D341Med (cell line): ENCODE measurements around the gene CSH2.
"Not testable (repeated sequence)": the region's sequence is repeated elsewhere in the genome, so short reads cannot be mapped to it uniquely, and the experiment has no call there.

Experiments used
- DNase-seq: peaks from one replicate; pipeline ENCODE4 v3.0.0; 2012; ENCODE audit warnings: low spot score

CSH2 gene

DNA sequence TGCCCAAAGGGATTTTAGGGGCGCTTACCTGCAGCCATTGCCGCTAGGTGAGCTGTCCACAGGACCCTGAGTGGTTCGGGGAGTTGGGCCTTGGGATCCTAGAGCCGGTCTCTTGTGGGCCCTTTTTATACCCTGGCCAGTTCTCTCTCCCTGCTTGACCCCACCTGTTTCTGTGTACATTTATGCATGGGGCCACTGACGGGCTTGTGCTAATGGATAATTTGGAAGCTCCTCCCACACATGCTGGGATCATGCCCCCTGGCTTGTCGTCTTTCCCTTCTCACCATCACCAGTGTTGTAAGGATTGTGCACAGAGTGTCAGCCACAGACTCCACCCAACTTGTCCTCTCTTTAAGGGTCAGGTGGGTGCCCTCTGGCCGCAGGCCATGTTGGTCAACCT lies at the start of gene CSH2:
Gene CSH2 (minus strand): TSS at position 101 of the 400 bp plus-strand sequence. CDS start 63 bp downstream, at position 38.
- DNase-seq = not testable (repeated sequence)

DNA sequence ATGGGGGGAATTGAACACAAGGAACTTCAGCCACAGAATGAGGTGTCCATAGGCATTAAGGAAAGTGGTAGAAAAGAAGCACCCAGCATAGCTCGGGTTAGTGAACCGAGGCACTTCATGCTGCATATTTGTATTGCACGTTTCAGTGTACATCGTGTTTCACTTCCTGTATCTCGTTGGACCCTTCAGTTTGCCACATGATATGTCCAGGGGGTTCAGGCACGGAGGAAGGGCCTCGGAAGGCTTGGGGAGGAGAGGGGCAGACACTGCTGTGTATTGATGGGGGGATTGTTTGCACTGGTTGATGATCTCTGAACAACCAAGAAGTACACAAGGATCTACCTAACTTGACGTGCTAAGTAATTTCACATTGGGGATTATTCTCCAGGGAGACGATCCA lies 48.9 kb upstream of the CSH2 start:
- not testable (repeated sequence) for DNase-seq

DNA sequence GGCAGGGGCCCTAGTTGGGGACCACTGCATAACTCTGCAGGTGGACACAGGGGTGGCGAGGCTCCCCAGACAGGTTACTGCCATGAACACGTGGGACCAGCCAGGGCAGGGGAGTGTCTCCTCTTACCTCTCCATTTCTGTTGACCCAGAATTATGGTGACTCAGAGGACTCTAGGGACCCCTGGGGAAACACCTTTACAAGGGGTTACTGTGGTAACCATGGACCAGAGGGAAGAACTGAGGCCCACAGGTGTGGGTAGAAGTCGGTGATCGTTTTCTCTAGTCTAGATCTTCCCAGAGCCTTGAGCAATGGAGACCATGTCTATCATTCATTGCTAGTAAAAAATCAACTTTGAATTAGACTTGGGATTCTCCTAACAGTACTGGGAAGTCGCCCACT lies 47.3 kb upstream of the CSH2 start:
- DNase-seq = not testable (repeated sequence)

DNA sequence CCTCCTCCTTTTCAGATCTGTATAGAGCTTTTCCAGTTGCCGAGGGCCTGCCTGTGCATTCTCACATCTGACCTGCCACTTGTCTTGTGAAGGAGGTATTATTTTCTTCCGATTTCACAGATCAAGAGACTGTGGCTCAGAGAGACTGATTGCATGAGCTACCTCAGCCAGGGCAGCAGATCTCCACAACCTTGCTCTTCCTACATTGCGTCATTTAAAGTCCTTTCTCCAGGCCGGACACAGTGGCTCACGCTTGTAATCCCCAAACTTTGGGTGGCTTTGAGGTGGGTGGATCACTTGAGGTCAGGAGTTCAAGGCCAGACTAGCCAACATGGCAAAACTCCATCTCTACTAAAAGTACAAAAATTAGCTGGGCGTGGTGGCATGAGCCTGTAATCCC lies 46.6 kb upstream of the CSH2 start:
- DNase-seq = not testable (repeated sequence)

DNA sequence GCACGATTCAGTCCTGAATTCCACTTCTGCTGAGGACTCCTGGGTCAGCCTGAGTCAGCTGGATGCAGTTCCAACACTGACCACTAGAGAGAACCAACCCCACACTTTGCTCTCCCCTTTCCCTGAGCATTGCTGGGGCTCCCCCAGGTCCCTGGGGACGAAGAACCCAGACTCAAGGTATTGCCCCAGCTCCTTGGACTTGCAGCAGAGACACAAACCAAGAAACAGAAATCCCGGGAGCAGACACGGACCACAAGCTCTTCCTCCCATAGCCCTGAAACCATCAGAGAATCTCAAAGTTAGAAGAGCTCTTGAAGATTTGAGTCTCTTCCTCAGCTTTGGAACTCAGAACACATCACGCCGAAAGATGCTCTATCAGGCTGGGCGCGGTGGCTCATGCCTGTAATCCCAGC lies 45.8 kb upstream of the CSH2 start:
- DNase-seq = peak; percentile 88

DNA sequence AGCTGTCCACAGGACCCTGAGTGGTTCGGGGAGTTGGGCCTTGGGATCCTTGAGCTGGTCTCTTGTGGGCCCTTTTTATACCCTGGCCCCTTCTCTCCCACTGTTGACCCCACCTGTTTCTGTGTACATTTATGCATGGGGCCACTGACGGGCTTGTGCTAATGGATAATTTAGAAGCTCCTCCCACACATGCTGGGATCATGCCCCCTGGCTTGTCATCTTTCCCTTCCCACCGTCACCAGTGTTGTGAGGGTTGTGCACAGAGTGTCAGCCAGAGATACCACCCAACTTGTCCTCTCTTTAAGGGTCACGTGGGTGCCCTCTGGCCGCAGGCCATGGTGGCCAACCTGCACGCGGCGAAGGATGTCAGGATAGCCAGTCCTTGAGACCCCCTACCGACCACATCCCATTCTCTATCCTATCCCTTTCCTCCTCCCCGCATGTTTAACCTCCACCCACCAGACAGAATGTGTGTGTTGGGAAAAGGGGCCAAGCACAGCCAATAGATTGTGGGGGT lies 45.4 kb upstream of the CSH2 start, which contains the start of gene GH1:
Gene GH1 (minus strand): TSS at position 51 of the 517 bp plus-strand sequence. CDS start 63 bp downstream, outside the sequence.
- not testable (repeated sequence) for DNase-seq

DNA sequence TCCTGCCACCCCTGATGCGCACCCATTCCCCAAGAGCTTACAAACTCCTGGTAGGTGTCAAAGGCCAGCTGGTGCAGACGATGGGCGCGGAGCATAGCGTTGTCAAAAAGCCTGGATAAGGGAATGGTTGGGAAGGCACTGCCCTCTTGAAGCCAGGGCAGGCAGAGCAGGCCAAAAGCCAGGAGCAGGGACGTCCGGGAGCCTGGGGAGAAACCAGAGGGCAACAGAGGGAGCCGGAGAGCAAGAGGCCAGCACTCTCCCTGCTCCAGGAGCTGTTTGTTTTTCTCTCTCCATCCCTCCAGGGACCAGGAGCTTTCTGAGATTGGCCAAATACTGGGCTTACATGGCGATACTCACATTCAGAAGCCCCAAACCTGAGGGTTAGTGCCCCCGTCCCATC lies 44.8 kb upstream of the CSH2 start:
- DNase-seq = no peak

DNA sequence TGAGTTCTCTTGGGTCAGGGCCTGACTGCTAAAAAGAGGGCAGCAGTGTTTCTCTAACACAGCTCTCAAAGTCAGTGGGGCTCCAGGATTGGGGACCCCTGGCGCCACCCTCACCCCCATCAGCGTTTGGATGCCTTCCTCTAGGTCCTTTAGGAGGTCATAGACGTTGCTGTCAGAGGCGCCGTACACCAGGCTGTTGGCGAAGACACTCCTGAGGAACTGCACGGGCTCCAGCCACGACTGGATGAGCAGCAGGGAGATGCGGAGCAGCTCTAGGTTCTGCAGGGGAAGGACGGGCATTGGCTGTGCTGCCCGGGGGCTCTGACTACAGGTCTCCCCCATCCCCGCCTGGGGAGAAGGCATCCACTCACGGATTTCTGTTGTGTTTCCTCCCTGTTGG lies 44.2 kb upstream of the CSH2 start:
- DNase-seq = no peak

DNA sequence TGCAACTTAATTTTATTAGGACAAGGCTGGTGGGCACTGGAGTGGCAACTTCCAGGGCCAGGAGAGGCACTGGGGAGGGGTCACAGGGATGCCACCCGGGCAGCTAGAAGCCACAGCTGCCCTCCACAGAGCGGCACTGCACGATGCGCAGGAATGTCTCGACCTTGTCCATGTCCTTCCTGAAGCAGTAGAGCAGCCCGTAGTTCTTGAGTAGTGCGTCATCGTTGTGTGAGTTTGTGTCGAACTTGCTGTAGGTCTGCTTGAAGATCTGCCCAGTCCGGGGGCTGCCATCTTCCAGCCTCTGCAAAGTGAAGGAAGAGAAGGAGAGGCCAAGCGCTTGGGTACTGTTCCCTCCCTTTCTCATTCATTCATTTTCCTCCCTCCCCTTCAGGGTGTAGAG lies 43.7 kb upstream of the CSH2 start:
- not testable (repeated sequence) for DNase-seq

DNA sequence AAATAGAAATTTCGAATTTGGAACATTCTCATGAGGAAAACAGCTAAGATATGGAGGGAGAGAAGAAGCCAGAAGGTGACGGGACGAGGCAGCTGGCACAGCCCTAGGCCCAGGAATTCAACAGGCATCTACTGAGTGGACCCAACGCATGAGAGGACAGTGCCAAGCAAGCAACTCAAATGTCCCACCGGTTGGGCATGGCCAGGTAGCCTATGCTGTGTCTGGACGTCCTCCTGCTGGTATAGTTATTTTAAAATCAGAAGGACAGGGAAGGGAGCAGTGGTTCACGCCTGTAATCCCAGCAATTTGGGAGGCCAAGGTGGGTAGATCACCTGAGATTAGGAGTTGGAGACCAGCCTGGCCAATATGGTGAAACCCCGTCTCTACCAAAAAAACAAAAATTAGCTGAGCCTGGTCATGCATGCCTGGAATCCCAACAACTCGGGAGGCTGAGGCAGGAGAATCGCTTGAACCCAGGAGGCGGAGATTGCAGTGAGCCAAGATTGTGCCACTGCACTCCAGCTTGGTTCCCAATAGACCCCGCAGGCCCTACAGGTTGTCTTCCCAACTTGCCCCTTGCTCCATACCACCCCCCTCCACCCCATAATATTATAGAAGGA lies 43.2 kb upstream of the CSH2 start:
- DNase-seq = no peak

DNA sequence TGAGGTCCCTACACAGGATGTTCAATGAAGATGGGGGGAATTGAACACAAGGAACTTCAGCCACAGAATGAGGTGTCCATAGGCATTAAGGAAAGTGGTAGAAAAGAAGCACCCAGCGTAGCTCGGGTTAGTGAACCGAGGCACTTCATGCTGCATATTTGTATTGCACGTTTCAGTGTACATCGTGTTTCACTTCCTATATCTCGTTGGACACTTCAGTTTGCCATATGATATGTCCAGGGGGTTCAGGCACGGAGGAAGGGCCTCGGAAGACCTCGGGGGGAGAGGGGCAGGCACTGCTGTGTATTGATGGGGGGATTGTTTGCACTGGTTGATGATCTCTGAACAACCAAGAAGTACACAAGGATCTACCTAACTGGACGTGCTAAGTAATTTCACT lies 42.3 kb upstream of the CSH2 start:
- DNase-seq = not testable (repeated sequence)

DNA sequence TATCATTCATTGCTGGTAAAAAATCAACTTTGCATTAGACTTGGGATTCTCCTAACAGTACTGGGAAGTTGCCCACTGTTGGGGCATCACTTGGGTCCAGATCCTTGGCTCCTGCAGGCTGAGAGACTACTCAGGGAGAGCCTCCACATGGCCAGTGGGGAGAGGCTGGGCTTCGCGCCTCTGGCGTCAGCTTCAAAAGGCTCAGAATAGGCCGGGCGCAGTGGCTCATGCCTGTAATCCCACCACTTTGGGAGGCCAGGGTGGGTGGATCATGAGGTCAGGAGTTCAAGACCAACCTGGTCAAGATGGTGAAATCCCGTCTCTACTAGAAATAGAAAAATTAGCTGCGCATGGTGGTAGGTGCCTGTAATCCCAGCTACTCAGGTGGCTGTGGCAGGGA lies 41.0 kb upstream of the CSH2 start:
- DNase-seq = no peak

DNA sequence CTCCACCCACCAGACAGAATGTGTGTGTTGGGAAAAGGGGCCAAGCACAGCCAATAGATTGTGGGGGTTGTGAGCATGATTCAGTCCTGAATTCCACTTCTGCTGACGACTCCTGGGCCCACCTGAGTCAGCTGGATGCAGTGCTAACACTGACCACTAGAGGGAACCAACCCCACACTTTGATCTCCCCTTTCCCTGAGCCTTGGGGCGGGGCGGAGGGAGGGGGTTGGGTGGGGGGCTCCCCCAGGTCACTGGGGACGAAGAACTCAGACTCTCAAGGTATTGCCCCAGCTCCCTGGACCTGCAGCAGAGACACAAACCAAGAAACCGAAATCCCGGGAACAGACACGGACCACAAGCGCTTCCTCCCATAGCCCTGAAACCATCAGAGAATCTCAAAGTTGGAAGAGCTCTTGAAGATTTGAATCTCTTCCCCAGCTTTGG lies 38.2 kb upstream of the CSH2 start:
- DNase-seq = peak; percentile 85

DNA sequence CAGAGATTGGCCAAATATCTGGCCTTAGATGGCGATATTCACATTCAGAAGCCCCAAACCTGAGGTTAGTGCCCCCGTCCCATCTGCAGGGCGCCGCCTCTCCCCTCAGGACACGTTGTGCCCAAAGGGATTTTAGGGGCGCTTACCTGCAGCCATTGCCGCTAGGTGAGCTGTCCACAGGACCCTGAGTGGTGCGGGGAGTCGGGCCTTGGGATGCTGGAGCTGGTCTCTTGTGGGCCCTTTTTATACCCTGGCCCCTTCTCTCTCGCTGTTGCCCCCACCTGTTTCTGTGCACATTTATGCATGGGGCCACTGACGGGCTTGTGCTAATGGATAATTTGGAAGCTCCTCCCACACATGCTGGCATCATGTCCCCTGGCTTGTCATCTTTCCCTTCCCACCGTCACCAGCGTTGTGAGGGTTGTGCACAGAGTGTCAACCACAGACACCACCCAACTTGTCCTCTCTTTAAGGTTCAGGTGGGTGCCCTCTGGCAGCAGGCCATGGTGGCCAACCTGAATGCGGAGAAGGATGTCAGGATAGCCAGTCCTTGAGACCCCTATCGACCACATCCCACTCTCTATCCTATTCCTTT lies 37.7 kb upstream of the CSH2 start, which contains the start of gene CSHL1:
Gene CSHL1 (minus strand): TSS at position 218 of the 595 bp plus-strand sequence. CDS start 62 bp downstream, at position 156.
- DNase-seq = no peak

DNA sequence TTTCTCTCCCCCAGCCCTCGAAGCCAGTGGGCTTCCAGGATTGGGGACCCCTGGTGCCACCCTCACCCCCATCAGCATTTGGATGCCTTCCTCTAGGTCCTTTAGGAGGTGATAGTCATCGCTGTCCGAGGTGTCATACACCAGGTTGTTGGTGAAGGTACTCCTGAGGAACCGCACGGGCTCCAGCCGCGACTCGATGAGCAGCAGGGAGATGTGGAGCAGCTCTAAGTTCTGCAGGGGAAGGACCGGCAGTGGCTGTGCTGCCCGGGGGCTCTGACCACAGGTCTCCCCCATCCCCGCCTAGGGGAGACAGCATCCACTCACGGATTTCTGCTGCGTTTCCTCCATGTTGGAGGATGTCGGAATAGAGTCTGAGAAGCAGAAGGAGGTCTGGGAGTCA lies 36.6 kb upstream of the CSH2 start:
- no peak for DNase-seq

DNA sequence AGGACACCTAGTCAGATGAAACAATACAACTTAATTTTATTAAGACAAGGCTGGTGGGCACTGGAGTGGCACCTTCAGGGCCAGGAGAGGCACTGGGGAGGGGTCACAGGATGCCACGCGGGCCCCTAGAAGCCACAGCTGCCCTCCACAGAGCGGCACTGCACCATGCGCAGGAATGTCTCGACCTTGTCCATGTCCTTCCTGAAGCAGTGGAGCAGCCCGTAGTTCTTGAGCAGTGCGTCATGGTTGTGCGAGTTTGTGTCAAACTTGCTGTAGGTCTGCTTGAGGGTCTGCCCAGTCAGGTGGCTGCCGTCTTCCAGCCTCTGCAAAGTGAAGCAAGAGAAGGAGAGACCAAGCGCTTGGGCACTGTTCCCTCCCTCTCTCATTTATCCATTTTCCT lies 36.1 kb upstream of the CSH2 start:
- not testable (repeated sequence) for DNase-seq

DNA sequence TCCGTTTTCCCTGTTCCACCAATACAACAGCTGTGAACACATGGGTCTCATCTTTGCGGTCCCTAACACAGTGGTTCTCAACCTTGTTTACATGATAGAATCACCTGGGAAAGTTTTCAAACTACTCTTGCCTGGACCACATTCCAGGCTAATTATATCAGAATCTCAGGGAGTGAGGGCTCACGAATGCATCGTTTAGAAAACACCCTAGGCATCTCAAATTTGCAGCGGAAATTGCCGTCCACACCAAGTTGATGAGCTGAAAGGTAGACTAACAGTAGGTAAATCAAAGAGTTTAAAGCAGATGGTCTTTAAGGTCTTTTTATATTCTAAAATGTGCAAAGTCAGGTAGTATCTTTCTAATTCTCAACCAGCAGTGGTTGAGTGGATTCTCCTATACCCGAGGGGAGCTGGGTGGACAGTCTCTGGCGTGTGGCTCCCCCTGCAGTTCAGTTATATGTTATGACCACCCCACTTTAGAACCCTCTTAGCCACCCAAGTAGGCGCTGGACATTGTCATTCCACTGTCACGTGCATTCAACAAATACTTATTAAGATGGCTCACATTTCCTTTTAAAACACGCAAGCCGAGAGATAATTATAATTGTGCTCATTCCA lies 33.8 kb upstream of the CSH2 start:
- peak; percentile 51 for DNase-seq

DNA sequence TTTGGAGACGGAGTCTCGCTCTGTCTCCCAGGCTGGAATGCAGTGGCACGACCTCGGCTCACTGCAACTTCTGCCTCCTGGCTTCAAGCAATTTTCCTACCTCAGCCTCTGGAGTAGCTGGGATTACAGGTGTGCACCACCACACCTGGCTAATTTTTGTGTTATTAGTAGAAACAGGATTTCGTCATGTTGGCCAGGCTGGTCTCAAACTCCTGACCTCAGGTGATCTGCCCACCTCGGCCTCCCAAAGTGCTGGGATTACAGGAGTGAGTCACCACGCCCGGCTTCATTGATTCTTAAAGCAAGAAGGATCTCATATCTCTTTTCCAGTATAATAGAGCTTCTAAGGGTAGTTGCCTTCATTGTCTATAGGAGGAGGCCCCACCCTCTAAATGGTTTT lies 31.3 kb upstream of the CSH2 start:
- not testable (repeated sequence) for DNase-seq

DNA sequence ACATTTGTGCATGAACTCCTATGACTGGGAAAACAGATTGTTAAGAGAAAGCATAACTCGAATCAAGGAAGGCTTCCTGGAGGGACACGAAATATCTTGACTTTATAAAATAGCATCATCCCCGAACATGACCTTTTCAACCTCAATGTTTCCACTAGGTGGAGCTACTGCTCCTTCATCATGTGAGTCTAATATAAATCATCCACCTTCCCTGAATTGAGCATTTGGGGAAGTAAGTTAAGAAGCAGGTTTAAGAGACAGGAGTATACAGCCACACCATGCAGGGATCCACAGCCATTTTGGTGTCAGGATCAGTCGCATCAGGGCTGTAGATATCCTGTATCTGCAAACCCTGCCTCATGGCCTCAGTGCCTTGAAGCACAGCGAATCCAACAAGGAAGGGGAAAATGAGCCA lies 30.3 kb upstream of the CSH2 start:
- DNase-seq = not testable (repeated sequence)

DNA sequence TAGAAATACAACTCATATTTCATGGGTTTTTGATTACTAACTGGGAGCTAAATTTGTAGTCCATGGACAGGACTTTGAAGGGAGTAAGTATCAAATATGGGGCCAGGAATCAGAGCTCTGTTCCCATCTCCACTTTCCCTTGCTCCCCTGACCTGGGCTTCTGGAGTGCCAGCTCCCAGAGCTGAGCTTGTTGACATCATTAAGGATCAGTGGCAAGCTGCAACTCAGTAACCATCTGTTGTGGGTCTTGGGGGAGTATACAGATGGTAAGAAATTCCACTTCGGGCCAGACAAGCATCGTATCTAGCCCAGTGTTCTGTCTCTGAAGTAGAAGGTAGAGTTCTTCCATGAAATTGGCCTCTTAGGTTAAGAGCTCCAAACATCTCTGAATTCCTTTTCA lies 28.5 kb upstream of the CSH2 start:
- peak; percentile 65 for DNase-seq

DNA sequence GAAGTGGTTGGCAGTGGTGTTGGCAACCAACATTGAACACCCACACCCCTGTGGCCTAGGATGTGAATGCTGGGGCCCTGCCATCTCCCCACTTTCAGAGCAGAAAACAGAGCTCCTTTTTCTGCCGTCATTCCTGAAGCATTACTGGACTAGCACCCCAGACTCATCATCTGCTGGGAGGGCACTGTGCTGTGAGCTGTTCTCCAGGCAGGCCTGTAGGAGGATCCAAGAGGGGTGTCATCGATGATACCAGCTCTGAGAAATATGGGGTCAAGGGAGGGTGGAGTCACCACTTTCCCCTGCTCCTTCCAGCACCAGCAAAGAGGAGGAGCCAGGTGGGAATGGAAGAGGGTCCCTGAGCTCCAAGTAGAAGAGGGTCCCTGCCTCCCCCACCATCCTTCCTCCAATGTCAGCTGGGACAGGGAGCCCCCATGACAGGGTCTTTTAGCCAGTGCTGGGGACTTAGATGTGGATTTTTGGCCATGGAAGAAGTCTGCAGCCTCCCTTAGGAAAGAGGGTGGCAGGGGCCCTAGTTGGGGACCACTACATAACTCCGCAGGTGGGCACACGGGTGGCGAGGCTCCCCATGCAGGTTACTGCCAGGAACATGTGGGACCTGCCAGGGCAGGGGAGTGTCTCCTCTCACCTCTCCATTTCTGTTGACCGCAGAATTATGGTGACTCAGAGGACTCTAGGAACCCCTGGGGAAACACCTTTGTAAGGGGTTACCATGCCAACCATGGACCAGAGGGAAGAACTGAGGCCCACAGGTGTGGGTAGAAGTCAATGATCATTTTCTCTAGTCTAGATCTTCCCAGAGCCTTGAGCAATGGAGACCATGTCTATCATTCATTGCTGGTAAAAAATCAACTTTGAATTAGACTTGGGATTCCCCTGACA lies 25.7 kb upstream of the CSH2 start:
- DNase-seq = not testable (repeated sequence)
